Fibroblast of the aortic adventitia (primary cell): ENCODE data around the gene GALNS. TPM values are rescaled to one million over a fixed set of nuclear protein-coding genes. Genes with fewer than 3 reads are reported as not detected.
A peak's percentile ranks its signal among the peaks of the same experiment; 100 is the strongest.

ENCODE experiments used
- DNase-seq: peaks from one replicate; pipeline ENCODE4 v3.0.0-alpha.2; 2010; ENCODE audit warnings: low read depth
- H3K4me3 ChIP-seq: 2 replicates; pipeline ENCODE4 v1.5.1; 2011; ENCODE audit warnings: low read depth, mild to moderate bottlenecking, control low read depth, low read length, moderate library complexity
- CTCF ChIP-seq: IDR thresholded peaks from 2 replicates; pipeline ENCODE4 v1.5.1; 2011; ENCODE audit warnings: mild to moderate bottlenecking, low read length, control low read depth, inconsistent platforms; ENCODE audit not compliant: insufficient read depth
- total RNA-seq: library from RNA; depleted of rRNA; stranded (reverse); fragments of >200 nt; gene quantifications from 2 replicates; pipeline ENCODE4 v1.2.3, GENCODE V29; 2012; ENCODE audit warnings: low replicate concordance

GALNS gene
- total RNA-seq, 1 donor, result 22.5 TPM

- no peak for TF ChIP-seq CTCF
- DNase-seq, result peak; percentile 11
- H3K4me3 ChIP-seq, result no peak overlapping the region
These were observed 26.6 kb upstream of the GALNS start for GRCh38 chr16:88883117-88883895.

GRCh38 chr16:88882358-88883030 lies 25.7 kb upstream of the GALNS start:
- no peak for TF ChIP-seq CTCF
- DNase-seq, result no peak
- no peak overlapping the region for H3K4me3 ChIP-seq

GRCh38 chr16:88881675-88882357 lies 25.1 kb upstream of the GALNS start:
- DNase-seq, result no peak
- no peak for TF ChIP-seq CTCF
- H3K4me3 ChIP-seq, result no peak overlapping the region

GRCh38 chr16:88881007-88881615 lies 24.4 kb upstream of the GALNS start:
- H3K4me3 ChIP-seq, result no peak overlapping the region
- DNase-seq, result no peak
- no peak for TF ChIP-seq CTCF

GRCh38 chr16:88880226-88881006 lies 23.7 kb upstream of the GALNS start:
- DNase-seq, result no peak
- TF ChIP-seq CTCF, result no peak
- H3K4me3 ChIP-seq, result no peak overlapping the region

- H3K4me3 ChIP-seq, result no peak overlapping the region
- TF ChIP-seq CTCF, result no peak
- no peak for DNase-seq
These were observed 23.0 kb upstream of the GALNS start for GRCh38 chr16:88879788-88880055.
